Hepatocyte (in vitro differentiated cells): ENCODE measurements around the gene GPRASP3. TPM values are rescaled to one million over a fixed set of nuclear protein-coding genes. Genes with fewer than 3 reads are reported as not detected.
A peak's percentile ranks its signal among the peaks of the same experiment; 100 is the strongest.

Experiments used
- DNase-seq: peaks from one replicate; pipeline ENCODE4 v3.0.0-alpha.2; 2016; ENCODE audit warnings: low spot score
- H2AFZ ChIP-seq: fragments of 200-600 bp; sonication (generic); 2 replicates; pipeline ENCODE4 v1.6.0; 2016; ENCODE audit warnings: antibody characterized with exemption, mild to moderate bottlenecking
- H3K27ac ChIP-seq: fragments of 200-600 bp; sonication (generic); 2 replicates; pipeline ENCODE4 v1.5.1; 2016; ENCODE audit warnings: mild to moderate bottlenecking
- H3K27me3 ChIP-seq: fragments of 200-600 bp; sonication (generic); 2 replicates; pipeline ENCODE4 v1.6.1; 2016
- H3K36me3 ChIP-seq: fragments of 200-600 bp; sonication (generic); replicated peaks from 2 replicates; pipeline ENCODE4 v1.5.1; 2016; ENCODE audit warnings: low read depth; ENCODE audit not compliant: insufficient read depth
- H3K4me1 ChIP-seq: fragments of 200-600 bp; sonication (generic); 2 replicates; pipeline ENCODE4 v1.5.1; 2016; ENCODE audit warnings: mild to moderate bottlenecking, moderate library complexity; ENCODE audit not compliant: insufficient read depth
- H3K4me2 ChIP-seq: fragments of 200-600 bp; sonication (generic); 2 replicates; pipeline ENCODE4 v1.6.0; 2016
- H3K4me3 ChIP-seq: fragments of 200-600 bp; sonication (generic); 2 replicates; pipeline ENCODE4 v1.5.1; 2016; ENCODE audit warnings: mild to moderate bottlenecking
- H3K79me2 ChIP-seq: fragments of 200-600 bp; sonication (generic); 2 replicates; pipeline ENCODE4 v1.6.0; 2017; ENCODE audit warnings: mild to moderate bottlenecking
- H3K9me2 ChIP-seq: fragments of 200-600 bp; sonication (generic); replicated peaks from 2 replicates; pipeline ENCODE4 v1.6.0; 2017; ENCODE audit warnings: mild to moderate bottlenecking; ENCODE audit not compliant: insufficient read depth
- H3K9me3 ChIP-seq: fragments of 200-600 bp; sonication (generic); 2 replicates; pipeline ENCODE4 v1.5.1; 2016; ENCODE audit warnings: low read depth, mild to moderate bottlenecking
- H4K20me1 ChIP-seq: fragments of 200-600 bp; sonication (generic); 2 replicates; pipeline ENCODE4 v1.6.0; 2016; ENCODE audit warnings: mild to moderate bottlenecking; ENCODE audit not compliant: insufficient read depth, poor library complexity, severe bottlenecking
- EZH2 ChIP-seq: fragments of 200-600 bp; sonication (generic); IDR thresholded peaks from 2 replicates; pipeline ENCODE4 v1.6.1; 2016; ENCODE audit warnings: antibody characterized with exemption, mild to moderate bottlenecking, borderline replicate concordance
- EZH2phosphoT487 ChIP-seq: fragments of 200-600 bp; sonication (generic); IDR thresholded peaks from one replicate; pipeline ENCODE4 v1.6.1; 2018; ENCODE audit warnings: antibody characterized with exemption, mild to moderate bottlenecking, low read depth, moderate library complexity; ENCODE audit not compliant: unreplicated experiment, severe bottlenecking
- WGBS: methylation state at CpG from one replicate; pipeline ENCODE4 v1.1.6; 2016; ENCODE audit warnings: low lambda C conversion rate; ENCODE audit errors: missing lambda C conversion rate; 5-methylcytosine and 5-hydroxymethylcytosine counted together
- polyA plus RNA-seq: library from polyadenylated mRNA; unstranded; fragments of >200 nt; fragmentation: Nextera tagmentation; extraction: Ambion mirVana; gene quantifications from 2 replicates; pipeline ENCODE4 v1.2.1, GENCODE V29; 2016
- total RNA-seq: library from RNA; depleted of rRNA; stranded (reverse); fragments of >200 nt; gene quantifications from 2 replicates; pipeline ENCODE4 v1.2.3, GENCODE V29; 2014
- TF ChIP-seq, protein P1 (sequence below): fragments of 200-600 bp; sonication (generic); IDR thresholded peaks from 2 replicates; pipeline ENCODE4 v1.5.1; 2016; ENCODE audit warnings: antibody characterized with exemption, mild to moderate bottlenecking; ENCODE audit not compliant: poor library complexity

Gene GPRASP3
- total and polyA plus RNA-seq, 2 experiments from 2014 or later, result 1.8 to 7.5 TPM

DNA sequence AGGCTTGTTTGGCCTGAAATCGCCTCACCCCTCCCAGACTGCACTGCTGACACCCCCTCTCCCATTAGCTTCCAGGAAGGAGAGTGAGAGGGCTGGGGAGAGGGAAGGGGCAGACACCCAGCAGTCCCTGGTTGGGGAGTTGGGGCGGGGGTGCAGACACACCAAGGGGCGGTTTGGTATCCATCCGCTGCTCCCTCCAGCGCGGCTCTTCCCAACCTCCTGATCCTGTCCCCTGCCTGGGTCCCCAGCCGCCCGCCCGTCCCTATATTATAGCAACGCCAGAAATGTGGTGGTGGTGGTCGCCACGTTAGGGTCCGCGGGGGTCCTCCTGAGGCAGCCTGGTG lies 24.9 kb downstream of the GPRASP3 start:
- TF ChIP-seq EZH2phosphoT487 (no peak), EZH2 (no peak)
- TF ChIP-seq, protein P1, sequence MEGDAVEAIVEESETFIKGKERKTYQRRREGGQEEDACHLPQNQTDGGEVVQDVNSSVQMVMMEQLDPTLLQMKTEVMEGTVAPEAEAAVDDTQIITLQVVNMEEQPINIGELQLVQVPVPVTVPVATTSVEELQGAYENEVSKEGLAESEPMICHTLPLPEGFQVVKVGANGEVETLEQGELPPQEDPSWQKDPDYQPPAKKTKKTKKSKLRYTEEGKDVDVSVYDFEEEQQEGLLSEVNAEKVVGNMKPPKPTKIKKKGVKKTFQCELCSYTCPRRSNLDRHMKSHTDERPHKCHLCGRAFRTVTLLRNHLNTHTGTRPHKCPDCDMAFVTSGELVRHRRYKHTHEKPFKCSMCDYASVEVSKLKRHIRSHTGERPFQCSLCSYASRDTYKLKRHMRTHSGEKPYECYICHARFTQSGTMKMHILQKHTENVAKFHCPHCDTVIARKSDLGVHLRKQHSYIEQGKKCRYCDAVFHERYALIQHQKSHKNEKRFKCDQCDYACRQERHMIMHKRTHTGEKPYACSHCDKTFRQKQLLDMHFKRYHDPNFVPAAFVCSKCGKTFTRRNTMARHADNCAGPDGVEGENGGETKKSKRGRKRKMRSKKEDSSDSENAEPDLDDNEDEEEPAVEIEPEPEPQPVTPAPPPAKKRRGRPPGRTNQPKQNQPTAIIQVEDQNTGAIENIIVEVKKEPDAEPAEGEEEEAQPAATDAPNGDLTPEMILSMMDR, result no peak
- H3K27ac ChIP-seq, result no peak overlapping the region
- no peaks in the 10 kb centered on the region for H4K20me1 ChIP-seq
- H3K4me3 ChIP-seq, result peak overlapping the region; percentile 14
- whole genome bisulfite sequencing, result 39% methylated on average over 6 of the region's 14 CpGs
- no peak overlapping the region for H2AFZ ChIP-seq
- H3K27me3 ChIP-seq, result no peaks in the 10 kb centered on the region
- no peaks in the 10 kb centered on the region for H3K36me3 ChIP-seq
- H3K4me2 ChIP-seq, result peak overlapping the region; percentile 87
- H3K9me2 ChIP-seq, result no peaks in the 10 kb centered on the region
- no peaks in the 10 kb centered on the region for H3K9me3 ChIP-seq
- H3K79me2 ChIP-seq, result no peaks in the 10 kb centered on the region
- DNase-seq, result peak; percentile 6
- no peaks in the 10 kb centered on the region for H3K4me1 ChIP-seq

DNA sequence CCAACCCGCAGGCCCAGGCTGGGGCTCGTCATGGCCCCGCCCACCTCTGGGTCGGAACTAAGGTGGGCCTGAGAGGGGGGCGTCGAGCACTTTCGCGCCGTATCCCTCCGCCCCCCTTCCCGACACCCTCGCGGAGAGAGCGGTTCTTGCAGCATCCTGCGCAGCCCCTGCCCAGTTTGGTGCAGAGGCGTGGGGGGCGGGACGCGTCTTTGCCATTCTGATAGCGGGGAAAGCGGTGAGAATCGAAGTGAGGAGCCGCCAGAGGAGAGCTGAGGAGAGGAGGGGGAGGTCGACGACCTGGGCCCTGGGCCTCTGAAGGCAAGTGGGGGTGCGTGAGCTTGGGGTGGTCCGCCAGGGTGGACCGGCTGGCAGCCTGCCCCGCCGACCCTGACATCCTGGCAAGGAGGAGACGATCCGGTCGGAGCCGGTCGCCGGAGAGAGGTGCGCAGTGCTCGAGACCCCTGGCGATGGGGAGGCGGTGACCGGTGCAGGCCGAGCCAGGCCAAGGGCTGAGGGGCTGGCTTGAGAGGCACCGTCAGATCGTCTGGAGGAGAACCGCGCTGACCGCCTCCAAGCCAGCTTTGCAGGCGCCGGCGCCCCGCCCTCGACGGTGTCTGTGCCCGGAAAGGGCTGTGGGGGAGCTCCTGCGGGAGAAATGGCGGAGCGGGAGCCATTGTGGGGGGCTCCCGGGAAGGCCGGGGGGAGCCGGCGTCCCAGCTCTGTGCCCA lies 25.5 kb downstream of the GPRASP3 start:
- peak overlapping the region; percentile 14 for H3K4me3 ChIP-seq
- H3K27me3 ChIP-seq, result no peaks in the 10 kb centered on the region
- peak overlapping the region; percentile 40 for H2AFZ ChIP-seq
- peak overlapping the region; percentile 53 for H3K27ac ChIP-seq
- H3K36me3 ChIP-seq, result no peaks in the 10 kb centered on the region
- no peaks in the 10 kb centered on the region for H3K4me1 ChIP-seq
- no peaks in the 10 kb centered on the region for H3K9me3 ChIP-seq
- H4K20me1 ChIP-seq, result no peaks in the 10 kb centered on the region
- DNase-seq, result peak; percentile 50
- TF ChIP-seq EZH2phosphoT487 (no peak), EZH2 (no peak)
- TF ChIP-seq, protein P1, result no peak
- WGBS, result 51% methylated on average over 53 of the region's 61 CpGs
- peak overlapping the region; percentile 87 for H3K4me2 ChIP-seq
- H3K9me2 ChIP-seq, result no peaks in the 10 kb centered on the region
- no peaks in the 10 kb centered on the region for H3K79me2 ChIP-seq

DNA sequence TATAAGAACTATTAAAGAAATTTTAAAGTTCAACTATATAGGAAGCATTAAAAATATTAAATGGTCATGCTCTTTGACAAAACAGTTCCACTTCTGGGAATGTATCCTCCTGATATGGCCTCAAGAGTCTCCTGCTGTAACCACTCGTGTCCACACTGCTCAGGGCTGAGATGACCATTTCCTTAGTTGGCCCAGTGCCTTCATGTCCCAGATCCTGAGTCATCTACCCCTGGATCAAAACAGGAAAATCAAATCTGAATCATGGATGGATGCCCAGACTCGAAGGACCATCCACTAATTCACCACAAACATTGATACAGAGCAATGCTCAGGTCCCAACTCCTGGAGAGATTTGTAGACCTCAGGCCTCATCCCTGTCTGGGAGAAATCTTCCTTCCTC lies 44.7 kb downstream of the GPRASP3 start:
- Histone ChIP-seq H3K4me3 (no peak overlapping the region), H4K20me1 (no peaks in the 10 kb centered on the region), H3K4me2 (no peak overlapping the region), H3K9me3 (no peaks in the 10 kb centered on the region), H3K9me2 (no peaks in the 10 kb centered on the region), H3K4me1 (no peaks in the 10 kb centered on the region), H2AFZ (no peak overlapping the region), H3K27me3 (no peaks in the 10 kb centered on the region), H3K27ac (no peak overlapping the region), H3K79me2 (peaks cover 8% of the 10 kb centered on the region), H3K36me3 (no peaks in the 10 kb centered on the region)
- 66% methylated on average over 2 of the region's 2 CpGs for WGBS
- no peak for DNase-seq
- TF ChIP-seq EZH2, result no peak
- TF ChIP-seq, protein P1, result no peak
- no peak for TF ChIP-seq EZH2phosphoT487

DNA sequence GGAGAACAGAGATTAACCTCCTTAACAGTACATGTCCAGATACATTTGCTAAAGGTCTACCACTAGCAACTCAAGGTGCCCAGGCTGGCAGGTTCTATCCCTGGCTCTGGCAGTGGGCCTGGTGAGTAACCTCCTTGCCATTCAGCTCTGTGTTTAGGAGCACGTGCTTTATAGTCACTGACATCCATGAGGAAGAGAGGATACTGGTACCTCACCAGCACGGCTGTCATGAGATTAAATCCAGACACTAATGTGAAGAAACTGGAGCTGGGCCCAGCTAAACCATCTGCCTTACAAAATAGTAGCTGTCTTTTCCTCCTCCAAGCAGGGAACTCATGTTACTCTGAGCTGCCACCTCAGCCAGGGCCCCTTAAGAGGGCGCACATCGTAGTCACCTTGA lies 45.3 kb downstream of the GPRASP3 start:
- no peak overlapping the region for H3K27ac ChIP-seq
- H4K20me1 ChIP-seq, result no peaks in the 10 kb centered on the region
- no peaks in the 10 kb centered on the region for H3K27me3 ChIP-seq
- H3K4me1 ChIP-seq, result no peaks in the 10 kb centered on the region
- no peak overlapping the region for H3K4me2 ChIP-seq
- DNase-seq, result peak; percentile 10
- WGBS, result 70% methylated on average over 4 of the region's 4 CpGs
- peaks cover 12% of the 10 kb centered on the region for H3K79me2 ChIP-seq
- no peak overlapping the region for H3K4me3 ChIP-seq
- no peaks in the 10 kb centered on the region for H3K36me3 ChIP-seq
- no peaks in the 10 kb centered on the region for H3K9me3 ChIP-seq
- TF ChIP-seq EZH2 (no peak), EZH2phosphoT487 (no peak)
- TF ChIP-seq, protein P1, result no peak
- H2AFZ ChIP-seq, result no peak overlapping the region
- H3K9me2 ChIP-seq, result no peaks in the 10 kb centered on the region
